Naive thymus-derived CD4-positive, alpha-beta T cell (primary cell): ENCODE results near the gene TDRD12. TPM values are rescaled to one million over a fixed set of nuclear protein-coding genes. Genes with fewer than 3 reads are reported as not detected.
"Not testable (repeated sequence)": the region's sequence is repeated elsewhere in the genome, so short reads cannot be mapped to it uniquely, and the experiment has no call there.

Experiments
- ATAC-seq: fragments of 150-1000 bp; cut with Tn5 transposase; 2 replicates; pipeline ENCODE4 v1.10.0; 2021; ENCODE audit warnings: mild to moderate bottlenecking, moderate library complexity
- CTCF ChIA-PET: fragments of 350-600 bp; sonication (Branson Sonifier 250); formaldehyde crosslinking; loops from one replicate; lab custom pipeline; 2021; ENCODE audit warnings: antibody characterized with exemption; lab: Charles Lee
- POLR2A ChIA-PET: fragments of 350-600 bp; sonication (Branson Sonifier 250); formaldehyde crosslinking; loops from one replicate; lab custom pipeline; 2021; ENCODE audit warnings: antibody characterized with exemption, inconsistent platforms; lab: Charles Lee
- DNase-seq, 9 donors: peaks; one replicate each; pipeline versions ENCODE4 v3.0.0 to v3.0.0-alpha.2; 2020 to 2022; ENCODE audit warnings: mixed read lengths in 1 of 9
- H3K27ac ChIP-seq: one replicate; pipeline ENCODE4 v1.7.0; 2013; ENCODE audit warnings: mild to moderate bottlenecking, low read depth, low read length, moderate library complexity
- H3K27me3 ChIP-seq, 2 donors: one replicate each; pipeline ENCODE4 v1.7.0; 2013; ENCODE audit warnings: low read length in 2 of 2, mild to moderate bottlenecking in 2 of 2, moderate library complexity in 2 of 2; ENCODE audit not compliant: control insufficient read depth in 2 of 2, insufficient read depth in 2 of 2
- H3K36me3 ChIP-seq, 3 experiments: 1 replicate in 2 of 3; 2 replicates in 1 of 3; pipeline ENCODE4 v1.7.0; 2013; ENCODE audit warnings: low read length in 3 of 3, mild to moderate bottlenecking in 3 of 3, moderate library complexity in 1 of 3; ENCODE audit not compliant: insufficient read depth in 3 of 3, control insufficient read depth in 2 of 3
- H3K4me1 ChIP-seq, 2 donors: one replicate each; pipeline ENCODE4 v1.7.0; 2013; ENCODE audit warnings: low read length in 2 of 2, mild to moderate bottlenecking in 2 of 2, moderate library complexity in 1 of 2; ENCODE audit not compliant: control insufficient read depth in 2 of 2, insufficient read depth in 2 of 2
- H3K4me3 ChIP-seq: 2 replicates; pipeline ENCODE4 v1.7.0; 2013; ENCODE audit warnings: mild to moderate bottlenecking, low read length
- H3K9me3 ChIP-seq, 3 experiments: 1 replicate in 2 of 3; 2 replicates in 1 of 3; pipeline ENCODE4 v1.7.0; 2013; ENCODE audit warnings: low read length in 3 of 3; ENCODE audit not compliant: control insufficient read depth in 2 of 3
- H3K27ac Mint-ChIP-seq, 9 donors: one replicate each; pipeline ENCODE4 v1.8.0; 2020 to 2022; ENCODE audit warnings: mixed read lengths in 9 of 9, mild to moderate bottlenecking in 8 of 9, moderate library complexity in 5 of 9, inconsistent platforms in 2 of 9
- H3K27me3 Mint-ChIP-seq, 5 donors: one replicate each; pipeline ENCODE4 v1.8.0; 2021 to 2022; ENCODE audit warnings: mixed read lengths in 5 of 5, mild to moderate bottlenecking in 1 of 5
- H3K36me3 Mint-ChIP-seq, 5 donors: one replicate each; pipeline ENCODE4 v1.8.0; 2020 to 2022; ENCODE audit warnings: mixed read lengths in 5 of 5, mild to moderate bottlenecking in 3 of 5, inconsistent platforms in 1 of 5
- H3K4me1 Mint-ChIP-seq, 7 donors: one replicate each; pipeline ENCODE4 v1.8.0; 2020 to 2022; ENCODE audit warnings: mixed read lengths in 7 of 7, mild to moderate bottlenecking in 3 of 7, inconsistent platforms in 1 of 7
- H3K4me3 Mint-ChIP-seq, 10 donors: one replicate each; pipeline ENCODE4 v1.8.0; 2020 to 2022; ENCODE audit warnings: mild to moderate bottlenecking in 10 of 10, mixed read lengths in 10 of 10, moderate library complexity in 6 of 10, inconsistent platforms in 2 of 10
- H3K9me3 Mint-ChIP-seq, 11 donors: one replicate each; pipeline ENCODE4 v1.8.0; 2020 to 2022; ENCODE audit warnings: mixed read lengths in 11 of 11, mild to moderate bottlenecking in 4 of 11, inconsistent platforms in 1 of 11, moderate library complexity in 1 of 11
- intact Hi-C, 2 donors: fragments of 100-400 bp; cut with micrococcal nuclease; formaldehyde crosslinking; loops; one replicate each; pipeline ENCODE4 v1.15.1; 2023
- polyA plus RNA-seq, 2 donors: library from polyadenylated mRNA; unstranded; fragments of 300-500 nt; fragmentation: Illumina TruSeq; gene quantifications; one replicate each; pipeline ENCODE4 v1.2.3, GENCODE V29; 2021
- total RNA-seq, 6 experiments: library from RNA in 5 of 6; stranded (reverse) in 5 of 6; gene quantifications; 1 replicate in 5 of 6; 2 replicates in 1 of 6; pipeline ENCODE4 v1.2.3 and lab custom pipeline; 2021 to 2026

TDRD12 gene
- total and polyA plus RNA-seq, 7 experiments from 2014 or later, result 0.17 to 3.6 (median 0.67) TPM; not detected in 1

DNA sequence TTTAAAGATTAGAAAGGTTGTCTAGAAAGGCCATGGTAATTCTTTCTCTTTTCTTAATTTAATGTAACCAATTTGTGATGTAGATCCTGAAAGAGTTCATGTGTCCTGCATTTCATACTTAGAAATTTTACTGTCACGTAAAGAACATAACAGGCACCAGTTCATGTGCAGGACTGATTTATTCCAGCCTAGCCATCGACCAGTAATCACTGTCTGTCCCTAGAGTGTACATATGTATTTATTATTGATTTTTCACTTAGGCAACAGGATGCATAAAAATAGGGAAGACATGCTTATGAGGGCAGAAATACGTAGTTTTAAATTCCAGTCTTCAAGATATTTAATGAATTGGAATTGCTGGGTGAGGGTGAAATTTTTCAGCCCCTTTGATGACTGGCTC is 37.6 kb downstream of the TDRD12 start:
- Histone ChIP-seq H3K4me3 (no peak overlapping the region), H3K36me3 (no peaks in the 10 kb centered on the region), H3K4me1 (no peaks in the 10 kb centered on the region), H3K27me3 (no peaks in the 10 kb centered on the region), H3K9me3 (no peaks in the 10 kb centered on the region), H3K27ac (no peak overlapping the region)
- POLR2A ChIA-PET, result no interaction called here
- CTCF ChIA-PET, result interaction anchor here (0.6 kb wide), 1 partner anchor 49 kb away, joined by 3 read pairs; no protein-coding TSS in a partner anchor
- H3K36me3 Mint-ChIP-seq, result peaks cover 0 to 7% (median 5%) of the 10 kb centered on the region in 5 donors
- no peak for ATAC-seq
- H3K27ac Mint-ChIP-seq, result no peak overlapping the region
- intact Hi-C loops, result no loop called here
- H3K27me3 Mint-ChIP-seq, result peaks cover 18 to 39% (median 37%) of the 10 kb centered on the region in 5 donors
- no peaks in the 10 kb centered on the region for H3K4me1 Mint-ChIP-seq
- H3K9me3 Mint-ChIP-seq, result peaks cover 0 to 8% (median 6%) of the 10 kb centered on the region in 11 donors
- no peak overlapping the region for H3K4me3 Mint-ChIP-seq
- DNase-seq, result no peak

GRCh38 chr19:32765365-32765764 is 45.8 kb downstream of the TDRD12 start:
- H3K9me3 Mint-ChIP-seq, DNase-seq, H3K36me3 Mint-ChIP-seq, H3K27ac ChIP-seq, H3K4me3 Mint-ChIP-seq, H3K4me3 ChIP-seq, POLR2A ChIA-PET, H3K4me1 Mint-ChIP-seq, CTCF ChIA-PET, H3K36me3 ChIP-seq, ATAC-seq, H3K4me1 ChIP-seq, H3K9me3 ChIP-seq, intact Hi-C loops, H3K27me3 ChIP-seq, H3K27ac Mint-ChIP-seq: not testable (repeated sequence)
- H3K27me3 Mint-ChIP-seq, result peaks cover 0 to 21% (median 6%) of the 10 kb centered on the region in 5 donors

DNA sequence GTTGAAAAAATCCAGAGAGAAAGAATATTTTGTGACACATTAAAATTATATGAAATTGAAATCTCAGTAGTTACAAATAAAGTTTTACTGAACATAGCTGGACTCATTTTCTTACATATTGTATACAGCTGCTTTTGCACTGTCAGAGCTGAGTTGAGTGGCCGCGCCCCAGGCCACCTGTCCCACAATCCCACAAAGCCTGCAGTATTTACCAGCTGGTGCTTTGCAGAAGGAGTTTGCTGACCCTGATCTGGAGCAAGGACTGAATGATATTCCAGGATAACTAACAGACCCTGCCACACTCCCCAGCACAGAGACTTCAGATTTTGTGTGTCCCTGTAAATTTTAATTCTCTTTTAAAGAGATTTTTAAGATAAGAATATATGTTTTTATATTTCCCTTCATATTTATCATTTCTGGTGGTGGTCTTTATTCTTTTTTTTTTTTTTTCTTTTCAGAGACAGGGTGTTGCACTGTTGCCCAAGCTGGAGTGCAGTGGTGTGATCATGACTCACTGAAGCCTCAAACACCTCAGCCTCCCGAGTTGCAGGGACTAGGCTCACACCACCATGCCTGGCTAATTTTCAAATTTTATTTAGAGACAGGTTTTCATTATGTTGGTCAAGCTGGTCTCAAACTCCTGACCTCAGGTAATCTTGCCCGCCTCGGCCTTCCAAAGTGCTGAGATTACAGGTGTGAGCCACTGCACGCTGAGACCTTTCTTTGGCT is 48.5 kb downstream of the TDRD12 start:
- Histone ChIP-seq H3K4me3 (no peak overlapping the region), H3K9me3 (no peaks in the 10 kb centered on the region), H3K27me3 (no peaks in the 10 kb centered on the region), H3K27ac (no peak overlapping the region), H3K4me1 (no peaks in the 10 kb centered on the region), H3K36me3 (no peaks in the 10 kb centered on the region)
- DNase-seq (no peak), ATAC-seq (no peak)
- Mint-ChIP-seq H3K4me3 (no peak overlapping the region), H3K9me3 (peaks cover 0 to 3% (median 0%) of the 10 kb centered on the region in 11 donors), H3K27me3 (peaks cover 0 to 20% (median 6%) of the 10 kb centered on the region in 5 donors), H3K4me1 (no peaks in the 10 kb centered on the region), H3K27ac (no peak overlapping the region), H3K36me3 (peaks cover 0 to 7% (median 0%) of the 10 kb centered on the region in 5 donors)
- ChIA-PET POLR2A (no interaction called here), CTCF (no interaction called here)
- intact Hi-C loops, result no loop called here

- no peaks in the 10 kb centered on the region for H3K4me1 ChIP-seq
- H3K4me3 ChIP-seq, result no peak overlapping the region
- CTCF ChIA-PET, result no interaction called here
- Mint-ChIP-seq H3K4me1 (no peaks in the 10 kb centered on the region), H3K9me3 (peaks cover 0 to 5% (median 0%) of the 10 kb centered on the region in 11 donors), H3K4me3 (no peak overlapping the region), H3K27ac (no peak overlapping the region), H3K27me3 (peaks cover 0 to 10% (median 4%) of the 10 kb centered on the region in 5 donors), H3K36me3 (peaks cover 0 to 7% (median 0%) of the 10 kb centered on the region in 5 donors)
- no peak overlapping the region for H3K27ac ChIP-seq
- H3K36me3 ChIP-seq, result no peaks in the 10 kb centered on the region
- no peaks in the 10 kb centered on the region for H3K9me3 ChIP-seq
- POLR2A ChIA-PET, result interaction anchor here (1.0 kb wide), 1 partner anchor 24 kb away, joined by 5 read pairs; no protein-coding TSS in a partner anchor
- H3K27me3 ChIP-seq, result no peaks in the 10 kb centered on the region
- ATAC-seq, result no peak
- intact Hi-C loops, result no loop called here
- no peak for DNase-seq
Observed at GRCh38 chr19:32771596-32771995, 52.0 kb downstream of the TDRD12 start.

DNA sequence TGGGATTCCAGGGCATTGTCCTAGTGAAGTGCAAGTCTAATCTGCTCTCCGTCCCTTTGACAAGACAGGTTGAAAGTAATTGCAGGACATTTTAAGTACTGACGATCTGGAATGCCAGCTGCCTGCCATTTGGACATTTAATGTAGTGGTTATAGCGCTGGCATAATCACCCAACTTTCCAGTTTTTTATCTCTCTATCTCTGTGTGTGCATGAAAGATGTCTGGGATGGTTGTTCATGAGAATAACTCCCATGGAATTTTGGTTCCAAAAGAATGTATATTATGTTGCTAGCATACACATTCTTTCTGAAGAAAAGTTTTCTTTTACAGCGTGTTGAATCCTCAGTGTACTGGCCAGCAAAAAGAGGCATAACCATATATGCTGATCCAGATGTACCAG is 53.6 kb downstream of the TDRD12 start:
- POLR2A ChIA-PET, result interaction anchor here (0.6 kb wide), 1 partner anchor 317 kb away, joined by 3 read pairs; no protein-coding TSS in a partner anchor
- no peaks in the 10 kb centered on the region for H3K27me3 ChIP-seq
- CTCF ChIA-PET, result no interaction called here
- no peaks in the 10 kb centered on the region for H3K9me3 ChIP-seq
- DNase-seq, result no peak
- intact Hi-C loops, result no loop called here
- no peak overlapping the region for H3K27ac ChIP-seq
- Mint-ChIP-seq H3K4me1 (no peaks in the 10 kb centered on the region), H3K27me3 (peaks cover 0 to 10% (median 4%) of the 10 kb centered on the region in 5 donors), H3K4me3 (no peak overlapping the region), H3K27ac (no peak overlapping the region), H3K9me3 (peaks cover 0 to 5% (median 0%) of the 10 kb centered on the region in 11 donors), H3K36me3 (peaks cover 0 to 7% (median 0%) of the 10 kb centered on the region in 5 donors)
- H3K4me3 ChIP-seq, result no peak overlapping the region
- H3K4me1 ChIP-seq, result no peaks in the 10 kb centered on the region
- H3K36me3 ChIP-seq, result no peaks in the 10 kb centered on the region
- ATAC-seq, result no peak

DNA sequence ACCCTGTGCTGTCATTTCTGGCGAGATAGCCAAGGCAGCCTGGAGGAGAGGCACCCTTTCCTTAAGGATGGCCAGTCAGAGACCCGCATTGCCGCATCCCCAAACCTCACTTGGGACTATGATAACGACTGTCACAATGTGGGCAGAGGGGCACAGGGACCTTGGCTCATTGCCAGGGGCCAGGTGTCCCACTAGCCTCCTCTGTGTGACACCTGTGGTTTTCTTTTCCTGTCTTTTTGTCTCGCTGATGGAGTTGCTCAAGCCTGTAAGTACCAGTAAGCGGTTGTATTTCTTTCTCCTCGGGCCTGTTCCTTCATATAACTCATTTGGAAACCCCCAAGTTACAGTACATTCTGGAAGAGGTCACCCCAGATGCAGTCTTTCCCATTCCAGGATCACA is 59.5 kb downstream of the TDRD12 start:
- H3K4me1 ChIP-seq, result no peaks in the 10 kb centered on the region
- peaks cover 6 to 32% (median 12%) of the 10 kb centered on the region in 11 donors for H3K9me3 Mint-ChIP-seq
- no peaks in the 10 kb centered on the region for H3K27me3 ChIP-seq
- no peak overlapping the region for H3K27ac ChIP-seq
- no peak overlapping the region for H3K4me3 ChIP-seq
- H3K9me3 ChIP-seq, result peaks cover 0 to 7% (median 0%) of the 10 kb centered on the region in 3 experiments
- no peak for ATAC-seq
- CTCF ChIA-PET, result interaction anchor here (1.0 kb wide), 1 partner anchor 114 kb away, joined by 5 read pairs; no protein-coding TSS in a partner anchor
- no peaks in the 10 kb centered on the region for H3K36me3 ChIP-seq
- H3K27me3 Mint-ChIP-seq, result peaks cover 0 to 7% (median 6%) of the 10 kb centered on the region in 5 donors
- DNase-seq, result no peak
- no peak overlapping the region for H3K4me3 Mint-ChIP-seq
- H3K4me1 Mint-ChIP-seq, result peaks cover 0 to 7% (median 2%) of the 10 kb centered on the region in 7 donors
- peak overlapping the region in 2 of 9 donors; percentile 12 to 34 for H3K27ac Mint-ChIP-seq
- POLR2A ChIA-PET, result no interaction called here
- H3K36me3 Mint-ChIP-seq, result peaks cover 0 to 8% (median 7%) of the 10 kb centered on the region in 5 donors
- intact Hi-C loops, result no loop called here
